Ovary (tissue), 9 donors: ENCODE measurements around the gene TOR1A. TPM values are rescaled to one million over a fixed set of nuclear protein-coding genes. Genes with fewer than 3 reads are reported as not detected.

ENCODE experiments used
- DNase-seq, 5 donors: peaks; one replicate each; pipeline ENCODE4 v3.0.0-alpha.2; 2019 to 2020
- H3K27ac ChIP-seq, 2 donors: fragments of 200-600 bp; one replicate each; pipeline versions ENCODE4 v1.5.1 to v1.8.0; 2019 to 2022
- H3K27me3 ChIP-seq: fragments of 200-600 bp; one replicate; pipeline ENCODE4 v1.8.0; 2022
- H3K36me3 ChIP-seq: fragments of 200-600 bp; sonication (generic); one replicate; pipeline ENCODE4 v1.5.1; 2019
- H3K4me1 ChIP-seq: one replicate; pipeline ENCODE4 v1.8.1; 2013; ENCODE audit warnings: mild to moderate bottlenecking, moderate library complexity; ENCODE audit not compliant: insufficient read depth
- H3K4me3 ChIP-seq: fragments of 200-600 bp; sonication (generic); one replicate; pipeline ENCODE4 v1.5.1; 2017
- H3K9me3 ChIP-seq, 2 donors: fragments of 200-600 bp in 1 of 2; sonication (generic) in 1 of 2; one replicate each; pipeline versions ENCODE4 v1.5.1 to v1.8.1; 2013 to 2019; ENCODE audit warnings: mild to moderate bottlenecking in 1 of 2, moderate library complexity in 1 of 2
- CTCF ChIP-seq, 3 donors: fragments of 450-650 bp in 2 of 3; fragments of 200-600 bp in 1 of 3; IDR thresholded peaks; one replicate each; pipeline versions ENCODE4 v1.5.1 to v1.8.0; 2016 to 2022; ENCODE audit warnings: antibody characterized with exemption in 3 of 3, mild to moderate bottlenecking in 1 of 3
- EP300 ChIP-seq: sonication (generic); formaldehyde crosslinking; IDR thresholded peaks from one replicate; pipeline ENCODE4 v1.6.1; 2017; ENCODE audit warnings: antibody characterized with exemption
- POLR2A ChIP-seq: fragments of 450-650 bp; IDR thresholded peaks from one replicate; pipeline ENCODE4 v1.6.1; 2017; ENCODE audit warnings: antibody characterized with exemption, mild to moderate bottlenecking, moderate library complexity
- WGBS, 3 donors: extraction: QIAGEN DNeasy Blood & Tissue Kit in 1 of 3; methylation state at CpG; one replicate each; pipeline versions ENCODE4 v1.1.5 to v1.1.7; 2013 to 2017; 5-methylcytosine and 5-hydroxymethylcytosine counted together
- intact Hi-C, 4 donors: fragments of 100-400 bp; cut with DNase I; formaldehyde crosslinking; loops; one replicate each; pipeline versions ENCODE4 v1.11.0 to v1.15.1; 2022 to 2023
- polyA plus RNA-seq, 2 donors: library from polyadenylated mRNA; stranded (reverse); fragments of 200-250 nt in 1 of 2; fragments of 350-450 nt in 1 of 2; fragmentation: Illumina TruSeq in 1 of 2; extraction: RNeasy Lipid Tissue Mini Kit (QIAGEN cat#74804) in 1 of 2; gene quantifications; one replicate each; pipeline ENCODE4 v1.2.3, GENCODE V29; 2013 to 2014
- total RNA-seq, 7 donors: library from RNA; depleted of rRNA in 2 of 7; stranded (reverse); fragments of >200 nt in 2 of 7; fragmentation: NEBNext Ultra II Directional in 3 of 7; extraction: Animal tissue kit (Norgen Biotek cat#: 25700) in 3 of 7; gene quantifications; one replicate each; pipeline versions ENCODE4 v1.1.0 to v1.2.4, GENCODE V29; 2016 to 2023
- donor health status: DM: no; HTN: no; CAD: no; lungs with moderate emphysema.
- donor health status: DM: no; HTN: no; CAD: no.
- donor health status: Bipolar disorder and iron deficiency.
- donor health status: DM: yes; HTN: yes; CAD: no.
- donor health status: DM: no; HTN: no; CAD: no.
- donor health status: DM: yes; HTN: yes; CAD: no.

Gene TOR1A
- total and polyA plus RNA-seq, 9 donors, result 23.5 to 45.6 (median 27.1) TPM

GRCh38 chr9:129864991-129865647, 41.2 kb upstream of the TOR1A start:
- DNase-seq, result no peak
- Histone ChIP-seq H3K4me1 (no peaks in the 10 kb centered on the region), H3K9me3 (no peaks in the 10 kb centered on the region), H3K4me3 (no peak overlapping the region), H3K27me3 (no peaks in the 10 kb centered on the region), H3K36me3 (no peaks in the 10 kb centered on the region), H3K27ac (no peak overlapping the region)
- intact Hi-C loops, result no loop called here
- TF ChIP-seq POLR2A, result no peak
- TF ChIP-seq CTCF (IDR thresholded peaks at IDR 0.05), result no peak
- WGBS, 3 donors, result 61 to 63% (median 61%) methylated on average over 11 of the region's 11 CpGs

DNA sequence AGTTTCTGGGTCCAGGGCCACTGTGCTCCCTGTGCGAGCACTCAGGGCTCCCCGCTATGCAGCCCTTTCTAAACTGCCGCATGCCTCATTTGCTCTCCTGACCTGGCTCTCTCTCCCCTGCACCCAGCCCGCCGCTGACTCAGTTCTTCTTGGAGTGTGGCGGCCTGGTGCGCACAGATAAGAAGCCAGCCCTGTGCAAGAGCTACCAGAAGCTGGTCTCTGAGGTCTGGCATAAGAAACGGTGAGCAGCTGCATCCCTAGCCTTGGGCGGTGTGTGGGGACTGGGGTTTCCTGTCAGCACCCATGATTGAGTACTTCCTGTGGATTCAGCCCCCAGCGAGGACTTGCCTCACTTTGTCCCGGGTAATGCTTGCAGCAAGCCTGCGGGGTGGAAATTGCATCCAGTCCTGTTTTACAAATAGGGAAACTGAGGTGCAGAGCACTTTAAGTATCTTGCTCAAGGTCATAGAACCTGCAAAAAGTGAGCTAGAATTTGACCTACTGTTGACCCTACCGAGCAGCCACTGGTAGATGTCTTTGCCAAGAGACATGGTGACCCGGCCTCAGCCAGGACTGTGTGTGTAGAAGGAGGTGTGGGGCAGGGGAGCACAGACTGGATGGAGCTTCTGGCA, 39.2 kb upstream of the TOR1A start:
- Histone ChIP-seq H3K27ac (no peak overlapping the region), H3K9me3 (no peaks in the 10 kb centered on the region), H3K4me3 (no peak overlapping the region), H3K27me3 (no peaks in the 10 kb centered on the region), H3K4me1 (no peaks in the 10 kb centered on the region), H3K36me3 (no peaks in the 10 kb centered on the region)
- TF ChIP-seq EP300, result no peak
- no peak for TF ChIP-seq CTCF (IDR thresholded peaks at IDR 0.05)
- TF ChIP-seq POLR2A, result no peak
- DNase-seq, result no peak
- 58 to 59% (median 59%) methylated on average over 14 of the region's 14 CpGs for WGBS, 3 donors
- intact Hi-C loops, result no loop called here

- Histone ChIP-seq H3K36me3 (no peaks in the 10 kb centered on the region), H3K4me1 (no peaks in the 10 kb centered on the region), H3K27ac (no peak overlapping the region), H3K9me3 (no peaks in the 10 kb centered on the region), H3K4me3 (no peak overlapping the region), H3K27me3 (no peaks in the 10 kb centered on the region)
- no peak for DNase-seq
- TF ChIP-seq CTCF (IDR thresholded peaks at IDR 0.05) (no peak), POLR2A (no peak), EP300 (no peak)
- intact Hi-C loops, result no loop called here
- 77 to 81% (median 78%) methylated on average over 12 of the region's 12 CpGs for WGBS, 3 donors
Observed at GRCh38 chr9:129861447-129861827, 37.5 kb upstream of the TOR1A start.

GRCh38 chr9:129860653-129861446, 36.9 kb upstream of the TOR1A start:
- DNase-seq, result no peak
- Histone ChIP-seq H3K4me1 (no peaks in the 10 kb centered on the region), H3K36me3 (no peaks in the 10 kb centered on the region), H3K9me3 (no peaks in the 10 kb centered on the region), H3K27me3 (no peaks in the 10 kb centered on the region), H3K4me3 (no peak overlapping the region), H3K27ac (no peak overlapping the region)
- intact Hi-C loops, result no loop called here
- WGBS, 3 donors, result 73 to 76% (median 76%) methylated on average over 11 of the region's 11 CpGs
- no peak for TF ChIP-seq CTCF (IDR thresholded peaks at IDR 0.05)
